ENCODE data around the gene MAP2.

- TF ChIP-seq CTCF (IDR thresholded peaks at IDR 0.05) (no peak), POLR2A (IDR thresholded peaks at IDR 0.05) (no peak)
Observed at GRCh38 chr2:209753020-209753419, 329.2 kb downstream of the MAP2 start.

All from ovary (tissue), 3 donors.